ENCODE data around the gene NTPCR.

GRCh38 chr1:232908831-232909230 lies 41.6 kb upstream of the NTPCR start:
- no peak for TF ChIP-seq CTCF (IDR thresholded peaks at IDR 0.05)
- TF ChIP-seq POLR2A (IDR thresholded peaks at IDR 0.05), result no peak
- no peak for TF ChIP-seq POLR2AphosphoS5 (IDR thresholded peaks at IDR 0.05; ENCODE audit: insufficient read depth in 1 of 2, low read depth in 1 of 2)

All from vagina (tissue), 2 donors.